ENCODE data around the gene EPS8L2. TPM values are rescaled to one million over a fixed set of nuclear protein-coding genes. Genes with fewer than 3 reads are reported as not detected.

The EPS8L2 gene
- total RNA-seq, 1 donor from 2014 or later: 2.6 TPM

- Mint-ChIP-seq H3K9me3 (peaks cover 5% of the 10 kb centered on the region), H3K27ac (ENCODE audit: unreplicated experiment) (no peak overlapping the region), H3K4me1 (peaks cover 12% of the 10 kb centered on the region), H3K4me3 (no peak overlapping the region), H3K36me3 (ENCODE audit: low read depth) (peaks cover 3% of the 10 kb centered on the region), H3K27me3 (ENCODE audit: low read depth) (peaks cover 39% of the 10 kb centered on the region)
- no peak for DNase-seq (ENCODE audit: low read depth, low spot score)
- TF ChIP-seq, protein P1, sequence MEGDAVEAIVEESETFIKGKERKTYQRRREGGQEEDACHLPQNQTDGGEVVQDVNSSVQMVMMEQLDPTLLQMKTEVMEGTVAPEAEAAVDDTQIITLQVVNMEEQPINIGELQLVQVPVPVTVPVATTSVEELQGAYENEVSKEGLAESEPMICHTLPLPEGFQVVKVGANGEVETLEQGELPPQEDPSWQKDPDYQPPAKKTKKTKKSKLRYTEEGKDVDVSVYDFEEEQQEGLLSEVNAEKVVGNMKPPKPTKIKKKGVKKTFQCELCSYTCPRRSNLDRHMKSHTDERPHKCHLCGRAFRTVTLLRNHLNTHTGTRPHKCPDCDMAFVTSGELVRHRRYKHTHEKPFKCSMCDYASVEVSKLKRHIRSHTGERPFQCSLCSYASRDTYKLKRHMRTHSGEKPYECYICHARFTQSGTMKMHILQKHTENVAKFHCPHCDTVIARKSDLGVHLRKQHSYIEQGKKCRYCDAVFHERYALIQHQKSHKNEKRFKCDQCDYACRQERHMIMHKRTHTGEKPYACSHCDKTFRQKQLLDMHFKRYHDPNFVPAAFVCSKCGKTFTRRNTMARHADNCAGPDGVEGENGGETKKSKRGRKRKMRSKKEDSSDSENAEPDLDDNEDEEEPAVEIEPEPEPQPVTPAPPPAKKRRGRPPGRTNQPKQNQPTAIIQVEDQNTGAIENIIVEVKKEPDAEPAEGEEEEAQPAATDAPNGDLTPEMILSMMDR (conservative IDR thresholded peaks at IDR 0.05): no peak
These were observed 8.4 kb downstream of the EPS8L2 start for GRCh38 chr11:714436-714835.

- H3K4me3 Mint-ChIP-seq: no peak overlapping the region
- H3K27me3 Mint-ChIP-seq (ENCODE audit: low read depth): peaks cover 61% of the 10 kb centered on the region
- H3K9me3 Mint-ChIP-seq: peaks cover 5% of the 10 kb centered on the region
- H3K4me1 Mint-ChIP-seq: no peaks in the 10 kb centered on the region
- TF ChIP-seq, protein P1 (conservative IDR thresholded peaks at IDR 0.05): no peak
- no peak for DNase-seq (ENCODE audit: low read depth, low spot score)
- H3K27ac Mint-ChIP-seq (ENCODE audit: unreplicated experiment): no peak overlapping the region
- H3K36me3 Mint-ChIP-seq (ENCODE audit: low read depth): peaks cover 3% of the 10 kb centered on the region
These were observed 13.4 kb downstream of the EPS8L2 start for GRCh38 chr11:719214-720016.

GRCh38 chr11:720017-720641 is 14.1 kb downstream of the EPS8L2 start:
- DNase-seq (ENCODE audit: low read depth, low spot score): no peak
- Mint-ChIP-seq H3K9me3 (peaks cover 2% of the 10 kb centered on the region), H3K36me3 (ENCODE audit: low read depth) (peaks cover 3% of the 10 kb centered on the region), H3K4me1 (no peaks in the 10 kb centered on the region), H3K4me3 (no peak overlapping the region), H3K27ac (ENCODE audit: unreplicated experiment) (no peak overlapping the region), H3K27me3 (ENCODE audit: low read depth) (peaks cover 65% of the 10 kb centered on the region)
- TF ChIP-seq, protein P1 (conservative IDR thresholded peaks at IDR 0.05): no peak

- H3K4me3 Mint-ChIP-seq: no peak overlapping the region
- H3K4me1 Mint-ChIP-seq: no peaks in the 10 kb centered on the region
- peaks cover 68% of the 10 kb centered on the region for H3K27me3 Mint-ChIP-seq (ENCODE audit: low read depth)
- TF ChIP-seq, protein P1 (conservative IDR thresholded peaks at IDR 0.05): no peak
- no peak overlapping the region for H3K27ac Mint-ChIP-seq (ENCODE audit: unreplicated experiment)
- H3K36me3 Mint-ChIP-seq (ENCODE audit: low read depth): no peaks in the 10 kb centered on the region
- peak; percentile 44 for DNase-seq (ENCODE audit: low read depth, low spot score)
- H3K9me3 Mint-ChIP-seq: no peaks in the 10 kb centered on the region
These were observed 14.7 kb downstream of the EPS8L2 start for GRCh38 chr11:720642-721246.

GRCh38 chr11:721247-721740 is 15.3 kb downstream of the EPS8L2 start:
- H3K27me3 Mint-ChIP-seq (ENCODE audit: low read depth): peaks cover 69% of the 10 kb centered on the region
- TF ChIP-seq, protein P1 (conservative IDR thresholded peaks at IDR 0.05): no peak

More at GRCh38 chr11:721247-721740, 15.3 kb downstream of the EPS8L2 start:
- Mint-ChIP-seq H3K9me3 (no peaks in the 10 kb centered on the region), H3K4me1 (no peaks in the 10 kb centered on the region), H3K36me3 (ENCODE audit: low read depth) (no peaks in the 10 kb centered on the region), H3K4me3 (no peak overlapping the region), H3K27ac (ENCODE audit: unreplicated experiment) (no peak overlapping the region)
- no peak for DNase-seq (ENCODE audit: low read depth, low spot score)
